GM12873 (cell line): ENCODE data around the gene ADORA3.

Experiments used
- CTCF ChIP-seq: IDR thresholded peaks from 2 replicates; pipeline ENCODE4 v1.5.1; 2012; ENCODE audit warnings: low read depth, mild to moderate bottlenecking, moderate library complexity, low read length, control low read depth; ENCODE audit not compliant: insufficient read depth; ENCODE audit errors: missing control alignments

The ADORA3 gene

GRCh38 chr1:111474106-111474505, 29.3 kb downstream of the ADORA3 start:
- no peak for TF ChIP-seq CTCF

GRCh38 chr1:111471538-111471937, 31.9 kb downstream of the ADORA3 start:
- TF ChIP-seq CTCF: no peak

GRCh38 chr1:111471012-111471411, 32.4 kb downstream of the ADORA3 start:
- no peak for TF ChIP-seq CTCF

GRCh38 chr1:111470596-111470995, 32.8 kb downstream of the ADORA3 start:
- no peak for TF ChIP-seq CTCF

- TF ChIP-seq CTCF: no peak
Measured at GRCh38 chr1:111469539-111469938, 33.9 kb downstream of the ADORA3 start.

DNA sequence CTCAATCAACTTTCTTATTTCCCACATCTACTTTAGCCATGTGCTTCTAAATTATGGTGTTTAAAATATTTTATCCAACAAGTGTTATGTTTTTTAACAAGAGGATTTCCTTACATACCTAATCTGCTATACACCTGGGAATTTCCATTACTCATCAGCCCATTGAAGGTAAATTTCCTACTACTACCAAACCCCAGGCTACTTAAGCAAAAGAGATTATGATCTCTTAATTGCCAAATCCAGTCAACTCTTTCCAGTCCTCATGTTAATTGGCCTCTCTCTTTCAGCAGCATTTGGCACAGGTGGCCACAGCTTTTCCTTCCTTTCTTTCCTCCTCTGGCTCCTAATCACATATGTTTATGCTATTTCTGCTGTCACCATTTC, 34.7 kb downstream of the ADORA3 start:
- TF ChIP-seq CTCF: no peak

DNA sequence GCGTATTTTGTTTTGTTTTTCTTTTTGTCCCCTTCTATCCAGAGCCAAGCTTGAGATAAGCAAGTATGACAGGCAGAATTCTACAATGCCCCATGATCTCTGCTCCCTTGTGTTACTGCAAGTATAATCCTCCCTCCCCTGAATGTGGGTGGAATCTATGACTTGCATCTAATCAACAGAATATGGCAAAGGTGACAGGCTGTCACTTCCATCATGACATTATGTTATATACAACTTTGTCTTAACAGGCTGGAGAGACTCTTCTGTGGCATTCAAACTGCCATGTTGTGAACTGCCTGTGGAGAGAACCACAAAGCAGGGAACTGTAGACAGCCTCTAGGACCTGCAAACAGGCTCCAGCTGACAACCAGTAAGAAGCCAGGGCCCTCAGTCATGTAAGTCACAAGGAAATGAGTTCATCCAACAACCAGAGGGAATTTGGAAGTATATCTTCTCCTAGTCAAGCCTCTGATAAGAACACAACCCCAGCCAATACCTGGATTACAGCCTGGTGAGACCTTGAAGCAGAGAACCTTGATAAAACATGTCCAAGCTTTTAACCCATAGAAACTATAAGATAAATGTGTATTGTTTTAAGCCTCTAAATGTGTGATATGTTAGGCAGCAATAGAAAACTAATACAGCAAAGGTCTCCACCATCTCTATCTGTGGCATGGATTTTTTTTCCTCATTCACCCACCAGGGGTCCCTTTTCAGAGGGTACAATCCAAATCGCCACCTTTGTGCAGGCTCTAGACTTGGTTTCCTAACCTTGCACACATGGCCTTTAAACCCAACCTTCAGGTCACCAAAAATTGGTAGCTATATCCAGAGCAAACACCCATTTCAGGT, 35.3 kb downstream of the ADORA3 start:
- TF ChIP-seq CTCF: no peak

- no peak for TF ChIP-seq CTCF
Measured at GRCh38 chr1:111466480-111466879, 37.0 kb downstream of the ADORA3 start.
